Right lobe of liver (tissue), 6 donors: ENCODE measurements around the gene KRT4. TPM values are rescaled to one million over a fixed set of nuclear protein-coding genes. Genes with fewer than 3 reads are reported as not detected.

ENCODE experiments used
- ATAC-seq, 4 donors: fragments of 200-7000 bp; cut with Tn5 transposase; one replicate each; pipeline ENCODE4 v1.9.1; 2020; ENCODE audit warnings: mild to moderate bottlenecking in 4 of 4, moderate library complexity in 4 of 4
- DNase-seq, 3 donors: peaks; one replicate each; pipeline ENCODE4 v3.0.0-alpha.2; 2020
- H3K27ac ChIP-seq, 3 donors: fragments of 200-600 bp; one replicate each; pipeline ENCODE4 v1.8.0; 2022
- H3K27me3 ChIP-seq, 2 donors: fragments of 200-600 bp; one replicate each; pipeline ENCODE4 v1.8.0; 2022
- H3K36me3 ChIP-seq, 4 donors: fragments of 200-600 bp; sonication (generic) in 1 of 4; one replicate each; pipeline versions ENCODE4 v1.5.1 to v1.8.0; 2017 to 2022; ENCODE audit warnings: control low read depth in 1 of 4
- H3K4me1 ChIP-seq, 4 donors: fragments of 200-600 bp; sonication (generic) in 1 of 4; one replicate each; pipeline versions ENCODE4 v1.5.1 to v1.8.0; 2017 to 2022; ENCODE audit warnings: control low read depth in 1 of 4
- H3K4me3 ChIP-seq, 3 donors: fragments of 200-600 bp; one replicate each; pipeline ENCODE4 v1.8.0; 2022
- H3K9me3 ChIP-seq, 4 donors: fragments of 200-600 bp; sonication (generic) in 1 of 4; one replicate each; pipeline versions ENCODE4 v1.5.1 to v1.8.0; 2017 to 2022; ENCODE audit warnings: control low read depth in 1 of 4
- POLR2A ChIP-seq: fragments of 450-650 bp; IDR thresholded peaks from one replicate; pipeline ENCODE4 v1.6.1; 2017; ENCODE audit warnings: antibody characterized with exemption, mild to moderate bottlenecking
- WGBS: methylation state at CpG from one replicate; pipeline ENCODE4 v1.1.6; 2018; ENCODE audit warnings: low coverage, low lambda C conversion rate; ENCODE audit not compliant: insufficient coverage; ENCODE audit errors: missing lambda C conversion rate; 5-methylcytosine and 5-hydroxymethylcytosine counted together
- intact Hi-C, 2 donors: fragments of 100-400 bp; cut with DNase I; formaldehyde crosslinking; loops; one replicate each; pipeline versions ENCODE4 v1.11.2 to v1.14.1; 2022
- total RNA-seq, 6 experiments: library from RNA; depleted of rRNA in 2 of 6; stranded (reverse); fragments of >200 nt in 2 of 6; fragmentation: NEBNext Ultra II Directional in 3 of 6; extraction: Animal tissue kit (Norgen Biotek cat#: 25700) in 3 of 6; gene quantifications; one replicate each; pipeline versions ENCODE4 v1.1.0 to v1.2.4, GENCODE V29; 2016 to 2023
- TF ChIP-seq, protein P1 (sequence below), 4 donors: fragments of 200-600 bp in 3 of 4; fragments of 450-650 bp in 1 of 4; IDR thresholded peaks; one replicate each; pipeline versions ENCODE4 v1.5.1 to v1.8.0; 2016 to 2022; ENCODE audit warnings: antibody characterized with exemption in 4 of 4, mild to moderate bottlenecking in 2 of 4
- donor health status: DM: no; HTN: yes; CAD: no.
- donor health status: DM: no; HTN: no; CAD: no.
- donor health status: DM: no; HTN: no; CAD: no.
- donor health status: DM: no; HTN: yes; CAD: no.
- donor health status: DM: no; HTN: yes; CAD: no.

The KRT4 gene
- total RNA-seq, 6 experiments from 2014 or later, result not detected

DNA sequence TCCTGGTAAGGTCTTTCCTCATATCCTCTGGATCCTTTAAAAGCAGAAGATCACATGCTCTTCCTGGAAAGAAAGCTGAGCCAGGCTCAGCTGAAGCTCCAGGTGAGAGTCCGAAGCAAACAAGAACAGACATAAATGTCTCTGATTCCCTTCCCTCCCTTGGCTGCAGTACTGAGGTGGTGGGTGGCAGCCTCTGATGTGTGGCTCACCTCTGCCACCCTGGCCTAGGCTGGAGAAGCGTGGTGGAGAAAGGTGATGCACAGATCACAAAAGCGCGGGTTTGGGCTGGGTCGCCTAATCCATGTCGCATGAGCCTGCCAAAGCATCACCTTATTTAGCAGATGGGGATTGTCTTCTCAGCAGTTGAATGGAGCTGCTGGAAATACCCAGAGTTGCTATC, 34.0 kb downstream of the KRT4 start:
- 83% methylated on average over 1 of the region's 6 CpGs for WGBS
- no peak overlapping the region for H3K4me3 ChIP-seq
- no peak for ATAC-seq
- intact Hi-C loops, result no loop called here
- TF ChIP-seq, protein P1, sequence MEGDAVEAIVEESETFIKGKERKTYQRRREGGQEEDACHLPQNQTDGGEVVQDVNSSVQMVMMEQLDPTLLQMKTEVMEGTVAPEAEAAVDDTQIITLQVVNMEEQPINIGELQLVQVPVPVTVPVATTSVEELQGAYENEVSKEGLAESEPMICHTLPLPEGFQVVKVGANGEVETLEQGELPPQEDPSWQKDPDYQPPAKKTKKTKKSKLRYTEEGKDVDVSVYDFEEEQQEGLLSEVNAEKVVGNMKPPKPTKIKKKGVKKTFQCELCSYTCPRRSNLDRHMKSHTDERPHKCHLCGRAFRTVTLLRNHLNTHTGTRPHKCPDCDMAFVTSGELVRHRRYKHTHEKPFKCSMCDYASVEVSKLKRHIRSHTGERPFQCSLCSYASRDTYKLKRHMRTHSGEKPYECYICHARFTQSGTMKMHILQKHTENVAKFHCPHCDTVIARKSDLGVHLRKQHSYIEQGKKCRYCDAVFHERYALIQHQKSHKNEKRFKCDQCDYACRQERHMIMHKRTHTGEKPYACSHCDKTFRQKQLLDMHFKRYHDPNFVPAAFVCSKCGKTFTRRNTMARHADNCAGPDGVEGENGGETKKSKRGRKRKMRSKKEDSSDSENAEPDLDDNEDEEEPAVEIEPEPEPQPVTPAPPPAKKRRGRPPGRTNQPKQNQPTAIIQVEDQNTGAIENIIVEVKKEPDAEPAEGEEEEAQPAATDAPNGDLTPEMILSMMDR (IDR thresholded peaks at IDR 0.05), result no peak
- TF ChIP-seq POLR2A, result no peak
- no peaks in the 10 kb centered on the region for H3K4me1 ChIP-seq
- H3K36me3 ChIP-seq, result no peaks in the 10 kb centered on the region
- H3K27ac ChIP-seq, result no peak overlapping the region
- DNase-seq, result no peak
- no peaks in the 10 kb centered on the region for H3K9me3 ChIP-seq
- no peaks in the 10 kb centered on the region for H3K27me3 ChIP-seq

- Histone ChIP-seq H3K27me3 (no peaks in the 10 kb centered on the region), H3K9me3 (no peaks in the 10 kb centered on the region), H3K4me1 (no peaks in the 10 kb centered on the region), H3K4me3 (no peak overlapping the region), H3K27ac (no peak overlapping the region), H3K36me3 (no peaks in the 10 kb centered on the region)
- WGBS, result 67% methylated on average over 1 of the region's 2 CpGs
- TF ChIP-seq, protein P1 (IDR thresholded peaks at IDR 0.05), result no peak
- TF ChIP-seq POLR2A, result no peak
- ATAC-seq (no peak), DNase-seq (no peak)
- intact Hi-C loops, result no loop called here
Measured at GRCh38 chr12:52778833-52779232, 35.1 kb downstream of the KRT4 start.

DNA sequence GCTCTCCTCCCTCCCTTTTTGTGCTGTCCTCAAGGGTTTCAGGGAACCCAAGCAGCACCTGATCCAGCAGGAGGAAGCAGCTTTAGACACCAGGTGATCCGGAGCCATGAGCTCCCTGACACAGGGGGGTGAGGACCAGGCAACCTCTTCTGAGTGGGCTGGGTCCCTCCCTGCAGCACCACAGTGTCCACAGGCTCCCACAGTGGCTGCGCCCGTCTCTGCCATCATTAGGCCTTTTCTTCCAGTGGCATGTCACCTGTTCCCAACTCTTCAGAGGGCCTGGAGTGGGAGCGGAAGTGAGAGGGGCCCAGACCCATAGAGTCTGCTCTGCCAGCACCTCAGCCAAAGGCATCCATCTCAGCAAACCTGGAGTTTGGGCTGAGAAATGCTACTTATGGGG, 36.4 kb downstream of the KRT4 start:
- WGBS, result 73% methylated on average over 2 of the region's 4 CpGs
- Histone ChIP-seq H3K9me3 (no peaks in the 10 kb centered on the region), H3K27ac (no peak overlapping the region), H3K36me3 (no peaks in the 10 kb centered on the region), H3K27me3 (no peaks in the 10 kb centered on the region), H3K4me1 (no peaks in the 10 kb centered on the region), H3K4me3 (no peak overlapping the region)
- DNase-seq (no peak), ATAC-seq (no peak)
- intact Hi-C loops, result no loop called here
- TF ChIP-seq, protein P1 (IDR thresholded peaks at IDR 0.05), result no peak
- no peak for TF ChIP-seq POLR2A

DNA sequence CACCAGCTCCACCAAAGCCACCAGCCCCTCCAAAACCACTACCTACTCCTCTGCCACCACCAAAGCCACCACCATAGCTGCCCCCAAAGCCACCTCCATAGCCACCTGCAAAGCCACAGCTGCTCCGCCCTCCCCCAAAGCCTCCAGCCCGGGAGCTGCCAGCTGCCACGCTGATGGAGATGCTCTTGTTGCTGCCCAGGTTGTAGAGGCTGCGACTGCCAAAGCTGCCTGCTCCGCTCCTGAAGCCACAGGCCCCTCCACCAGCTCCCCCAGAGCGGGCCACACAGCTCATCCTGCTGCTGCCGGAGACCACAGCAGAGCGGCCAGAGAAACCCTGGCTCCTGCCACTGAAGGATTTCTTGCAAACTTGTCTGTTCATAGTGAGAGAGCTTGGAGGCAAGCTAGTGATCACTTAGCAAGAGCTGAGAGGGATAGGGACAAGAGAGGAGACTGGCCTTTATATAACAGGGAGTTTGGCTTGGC, 37.0 kb downstream of the KRT4 start, which contains the start of gene KRT76:
Gene KRT76 (minus strand): TSS at position 433 of the 483 bp plus-strand sequence. CDS start 54 bp downstream, at position 379.
- no peaks in the 10 kb centered on the region for H3K4me1 ChIP-seq
- WGBS, result 83% methylated on average over 5 of the region's 8 CpGs
- no peaks in the 10 kb centered on the region for H3K27me3 ChIP-seq
- H3K9me3 ChIP-seq, result no peaks in the 10 kb centered on the region
- intact Hi-C loops, result no loop called here
- ATAC-seq (no peak), DNase-seq (no peak)
- TF ChIP-seq POLR2A, result no peak
- TF ChIP-seq, protein P1 (IDR thresholded peaks at IDR 0.05), result no peak
- no peaks in the 10 kb centered on the region for H3K36me3 ChIP-seq
- no peak within 1 kb of the TSS for H3K4me3 ChIP-seq
- H3K27ac ChIP-seq, result no peak within 1 kb of the TSS

GRCh38 chr12:52776435-52776834, 37.5 kb downstream of the KRT4 start:
- 43% methylated on average over 1 of the region's 5 CpGs for WGBS
- DNase-seq (no peak), ATAC-seq (no peak)
- H3K4me3 ChIP-seq, result no peak overlapping the region
- no peaks in the 10 kb centered on the region for H3K27me3 ChIP-seq
- no peak for TF ChIP-seq POLR2A
- TF ChIP-seq, protein P1 (IDR thresholded peaks at IDR 0.05), result no peak
- H3K36me3 ChIP-seq, result no peaks in the 10 kb centered on the region
- no peaks in the 10 kb centered on the region for H3K4me1 ChIP-seq
- H3K9me3 ChIP-seq, result no peaks in the 10 kb centered on the region
- no peak overlapping the region for H3K27ac ChIP-seq
- intact Hi-C loops, result no loop called here
